Measurements from ENCODE around the gene GPR25. TPM values are rescaled to one million over a fixed set of nuclear protein-coding genes. Genes with fewer than 3 reads are reported as not detected.
"Not testable (repeated sequence)": the region's sequence is repeated elsewhere in the genome, so short reads cannot be mapped to it uniquely, and the experiment has no call there.

Gene GPR25
- total RNA-seq, 1 experiment from 2014 or later: not detected

DNA sequence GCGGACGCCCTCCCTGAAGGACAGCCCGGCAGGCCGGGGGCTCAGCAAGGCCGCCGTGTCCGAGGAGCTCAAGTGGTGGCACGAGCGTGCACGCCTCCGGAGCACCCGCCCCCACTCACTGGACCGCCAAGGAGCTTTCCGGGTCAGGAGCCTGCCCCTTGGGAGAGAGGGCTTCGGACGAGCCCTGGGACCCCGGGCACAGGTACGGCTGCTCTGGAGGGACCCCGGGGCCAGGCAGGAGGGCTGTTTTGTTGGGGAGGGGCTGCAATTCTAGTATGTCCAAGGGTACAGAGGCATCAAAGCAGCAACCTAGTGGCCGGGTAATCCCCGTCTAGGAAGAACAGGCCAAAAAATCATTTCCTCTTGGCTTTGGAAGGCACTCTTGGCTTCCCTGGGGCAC, 39.2 kb downstream of the GPR25 start:
- DNase-seq (ENCODE audit: low spot score): not testable (repeated sequence)

- DNase-seq (ENCODE audit: low spot score): no peak
Measured at GRCh38 chr1:200912737-200913407, 40.1 kb downstream of the GPR25 start.

- DNase-seq (ENCODE audit: low spot score): no peak
Measured at GRCh38 chr1:200916152-200916551, 43.4 kb downstream of the GPR25 start.

GRCh38 chr1:200916681-200917080, 43.9 kb downstream of the GPR25 start:
- DNase-seq (ENCODE audit: low spot score): no peak

GRCh38 chr1:200917291-200917817, 44.6 kb downstream of the GPR25 start:
- peak; percentile 38 for DNase-seq (ENCODE audit: low spot score)

GRCh38 chr1:200918006-200918405, 45.2 kb downstream of the GPR25 start:
- no peak for DNase-seq (ENCODE audit: low spot score)

DNA sequence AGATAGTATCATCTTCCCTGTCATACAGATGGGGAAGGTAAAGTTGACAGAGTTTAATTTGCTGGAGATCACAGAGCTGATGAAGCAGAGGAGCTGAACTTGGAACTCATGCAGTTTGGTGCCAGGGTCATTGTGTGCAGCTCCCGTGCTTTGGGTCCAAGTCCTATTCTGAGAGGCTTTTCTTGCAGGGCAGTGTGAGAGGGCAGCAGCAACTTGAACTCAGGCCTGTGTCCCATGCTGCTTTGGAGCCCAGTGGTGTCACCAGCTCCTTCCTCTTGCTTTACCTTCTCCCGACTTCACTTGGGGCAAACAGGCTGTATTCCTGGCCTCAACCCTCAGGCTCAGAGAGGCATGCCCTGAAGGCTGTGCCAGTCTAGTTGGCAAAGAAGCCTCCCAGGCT, 46.6 kb downstream of the GPR25 start:
- no peak for DNase-seq (ENCODE audit: low spot score)

GRCh38 chr1:200921571-200922110, 48.9 kb downstream of the GPR25 start:
- no peak for DNase-seq (ENCODE audit: low spot score)

GRCh38 chr1:200922406-200922805, 49.6 kb downstream of the GPR25 start:
- DNase-seq (ENCODE audit: low spot score): no peak

DNA sequence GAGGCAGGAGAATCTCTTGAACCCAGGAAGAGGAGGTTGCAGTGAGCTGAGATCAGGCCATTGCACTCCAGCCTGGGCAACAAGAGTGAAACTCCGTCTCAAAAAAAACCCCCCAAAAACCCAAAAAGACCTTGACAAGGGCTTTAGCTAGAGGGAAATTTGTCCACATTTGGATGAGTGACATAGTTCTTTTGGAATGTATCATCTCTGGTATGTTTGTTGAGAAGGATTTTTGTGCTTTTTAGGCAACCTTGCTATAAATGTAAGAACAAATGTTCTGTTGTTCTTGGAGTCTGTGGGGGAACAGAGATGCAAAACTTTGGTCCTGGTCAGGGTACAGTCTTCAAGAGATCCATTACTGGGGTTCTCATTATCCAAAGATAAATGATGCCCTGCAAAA, 50.8 kb downstream of the GPR25 start:
- DNase-seq (ENCODE audit: low spot score): no peak

Other genes with a start within 250 kb of the GPR25 start
- gene DDX59, start 203.1 kb upstream of the GPR25 start, total RNA-seq (2014; rRNA removed; shearing (Covaris generic)): 7.1 and 8.3 TPM in 2 replicates
- 7.2 and 7.3 TPM in 2 replicates for gene CAMSAP2, start 134.1 kb upstream of the GPR25 start, total RNA-seq (2014; rRNA removed; shearing (Covaris generic))
- 108 and 119 TPM in 2 replicates for gene INAVA, start 21.9 kb downstream of the GPR25 start, total RNA-seq (2014; rRNA removed; shearing (Covaris generic))
- 3.8 and 4.8 TPM in 2 replicates for gene KIF21B, start 150.7 kb downstream of the GPR25 start, total RNA-seq (2014; rRNA removed; shearing (Covaris generic))
- gene CACNA1S, start 239.4 kb downstream of the GPR25 start, total RNA-seq (2014; rRNA removed; shearing (Covaris generic)): not detected in 2 replicates

Data from HT-29 (cell line).